Esophagus squamous epithelium (tissue), 4 donors: ENCODE measurements around the gene CACNA1H.

Source experiments
- POLR2A ChIP-seq, 4 donors: fragments of 450-650 bp; IDR thresholded peaks; one replicate each; pipeline ENCODE4 v1.6.1; 2017; ENCODE audit warnings: antibody characterized with exemption in 4 of 4, mild to moderate bottlenecking in 4 of 4, moderate library complexity in 3 of 4
- TF ChIP-seq, protein P1 (sequence below), 6 experiments: fragments of 450-650 bp in 4 of 6; fragments of 200-600 bp in 2 of 6; sonication (generic) in 2 of 6; IDR thresholded peaks; one replicate each; pipeline ENCODE4 v1.5.1; 2016 to 2019; ENCODE audit warnings: antibody characterized with exemption in 6 of 6, mild to moderate bottlenecking in 4 of 6, moderate library complexity in 4 of 6

DNA sequence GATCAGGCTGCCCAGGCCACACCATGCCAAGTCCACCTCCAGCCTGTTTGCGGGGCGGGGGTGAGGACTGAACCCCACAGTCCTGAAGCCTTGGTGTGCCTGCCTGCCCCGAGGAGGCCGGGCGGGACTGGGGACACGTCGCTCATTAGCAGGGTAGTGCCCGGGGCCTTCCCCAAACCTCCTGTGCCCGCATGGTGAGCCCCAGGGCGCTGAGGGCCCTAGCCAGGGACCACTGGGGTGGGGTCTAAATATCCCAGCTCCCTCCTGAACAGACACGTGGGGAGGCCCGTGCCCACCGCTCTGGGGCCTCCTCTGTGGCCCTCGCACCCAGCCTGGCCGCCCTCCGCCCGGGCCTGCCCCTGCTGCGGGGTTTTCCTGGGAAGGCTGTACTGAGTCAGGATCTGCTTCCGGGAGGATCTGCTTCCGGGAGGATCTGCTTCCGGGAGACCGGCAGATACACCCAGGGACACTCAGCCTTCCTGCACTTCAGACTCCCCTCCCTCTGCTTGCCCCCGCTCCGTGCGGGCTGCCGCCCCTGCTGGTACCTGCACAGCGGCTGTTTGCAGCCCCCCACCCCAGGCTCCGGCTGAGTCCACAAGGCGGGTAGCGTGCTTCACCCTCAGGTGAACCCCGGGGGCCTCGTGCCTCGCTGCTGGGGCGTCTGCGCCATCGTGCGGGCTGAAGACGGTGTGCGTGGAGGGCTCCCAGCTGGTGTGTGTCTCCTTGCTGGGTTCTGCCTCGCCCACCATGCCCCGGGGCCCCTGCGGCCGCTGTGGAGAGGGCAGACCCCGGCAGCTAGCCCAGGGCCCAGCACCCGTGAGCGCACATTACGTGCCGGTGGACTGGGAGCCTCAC is 23.6 kb upstream of the CACNA1H start:
- TF ChIP-seq, protein P1, sequence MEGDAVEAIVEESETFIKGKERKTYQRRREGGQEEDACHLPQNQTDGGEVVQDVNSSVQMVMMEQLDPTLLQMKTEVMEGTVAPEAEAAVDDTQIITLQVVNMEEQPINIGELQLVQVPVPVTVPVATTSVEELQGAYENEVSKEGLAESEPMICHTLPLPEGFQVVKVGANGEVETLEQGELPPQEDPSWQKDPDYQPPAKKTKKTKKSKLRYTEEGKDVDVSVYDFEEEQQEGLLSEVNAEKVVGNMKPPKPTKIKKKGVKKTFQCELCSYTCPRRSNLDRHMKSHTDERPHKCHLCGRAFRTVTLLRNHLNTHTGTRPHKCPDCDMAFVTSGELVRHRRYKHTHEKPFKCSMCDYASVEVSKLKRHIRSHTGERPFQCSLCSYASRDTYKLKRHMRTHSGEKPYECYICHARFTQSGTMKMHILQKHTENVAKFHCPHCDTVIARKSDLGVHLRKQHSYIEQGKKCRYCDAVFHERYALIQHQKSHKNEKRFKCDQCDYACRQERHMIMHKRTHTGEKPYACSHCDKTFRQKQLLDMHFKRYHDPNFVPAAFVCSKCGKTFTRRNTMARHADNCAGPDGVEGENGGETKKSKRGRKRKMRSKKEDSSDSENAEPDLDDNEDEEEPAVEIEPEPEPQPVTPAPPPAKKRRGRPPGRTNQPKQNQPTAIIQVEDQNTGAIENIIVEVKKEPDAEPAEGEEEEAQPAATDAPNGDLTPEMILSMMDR (IDR thresholded peaks at IDR 0.05): no peak
- no peak for TF ChIP-seq POLR2A (IDR thresholded peaks at IDR 0.05)
